ENCODE data around the gene NLRP6. TPM values are rescaled to one million over a fixed set of nuclear protein-coding genes. Genes with fewer than 3 reads are reported as not detected.

The NLRP6 gene
- polyA plus RNA-seq, 2 of the 4 experiments (the other 2 are of a cell fraction): 0.03 TPM; not detected in 1

DNA sequence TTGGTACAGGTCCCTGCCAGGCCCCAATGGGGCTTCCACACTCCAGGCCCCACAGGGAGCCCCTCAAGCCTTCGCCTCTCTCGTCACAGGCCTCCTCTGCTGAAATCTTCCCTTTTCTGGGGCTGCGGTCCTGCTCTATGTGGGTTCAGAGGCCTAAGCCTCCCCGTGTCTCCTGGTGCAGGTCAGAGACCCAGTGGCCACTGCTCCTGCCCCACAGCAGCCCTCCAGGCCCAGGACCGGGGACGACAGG lies 48.3 kb downstream of the NLRP6 start:
- peak overlapping the region in 1 of 2 experiments; percentile 57; a peak in 2 of 6 replicates for H3K27ac ChIP-seq
- H3K4me2 ChIP-seq: no peak overlapping the region
- peak; percentile 40 to 44; a peak in 4 of 6 replicates for ATAC-seq
- CTCF ChIA-PET: interaction anchor here (1.0 to 1.6 kb wide), 3 partner anchors 10 to 20 kb away, joined by 4 to 5 read pairs (median 4); no protein-coding TSS in a partner anchor
- H3K4me3 ChIP-seq: no peak overlapping the region
- FAIRE-seq: no peak
- POLR2A ChIA-PET: no interaction called here
- TF ChIP-seq RAD21 (conservative IDR thresholded peaks at IDR 0.05 in 1 of 2, IDR thresholded peaks at IDR 0.05 in 1 of 2): no peak
- TF ChIP-seq ESRRA (IDR thresholded peaks at IDR 0.05; ENCODE audit: borderline replicate concordance, low read length): no peak
- TF ChIP-seq, protein P1, sequence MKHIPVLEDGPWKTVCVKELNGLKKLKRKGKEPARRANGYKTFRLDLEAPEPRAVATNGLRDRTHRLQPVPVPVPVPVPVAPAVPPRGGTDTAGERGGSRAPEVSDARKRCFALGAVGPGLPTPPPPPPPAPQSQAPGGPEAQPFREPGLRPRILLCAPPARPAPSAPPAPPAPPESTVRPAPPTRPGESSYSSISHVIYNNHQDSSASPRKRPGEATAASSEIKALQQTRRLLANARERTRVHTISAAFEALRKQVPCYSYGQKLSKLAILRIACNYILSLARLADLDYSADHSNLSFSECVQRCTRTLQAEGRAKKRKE (CRISPR knock-in tag; IDR thresholded peaks at IDR 0.05; ENCODE audit: low read depth): no peak
- no peak for TF ChIP-seq CBX8 (IDR thresholded peaks at IDR 0.05)
- no peak for TF ChIP-seq RARB (CRISPR knock-in tag; IDR thresholded peaks at IDR 0.05)
- TF ChIP-seq, protein P2, sequence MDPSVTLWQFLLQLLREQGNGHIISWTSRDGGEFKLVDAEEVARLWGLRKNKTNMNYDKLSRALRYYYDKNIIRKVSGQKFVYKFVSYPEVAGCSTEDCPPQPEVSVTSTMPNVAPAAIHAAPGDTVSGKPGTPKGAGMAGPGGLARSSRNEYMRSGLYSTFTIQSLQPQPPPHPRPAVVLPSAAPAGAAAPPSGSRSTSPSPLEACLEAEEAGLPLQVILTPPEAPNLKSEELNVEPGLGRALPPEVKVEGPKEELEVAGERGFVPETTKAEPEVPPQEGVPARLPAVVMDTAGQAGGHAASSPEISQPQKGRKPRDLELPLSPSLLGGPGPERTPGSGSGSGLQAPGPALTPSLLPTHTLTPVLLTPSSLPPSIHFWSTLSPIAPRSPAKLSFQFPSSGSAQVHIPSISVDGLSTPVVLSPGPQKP (IDR thresholded peaks at IDR 0.05; ENCODE audit: low read depth, low read length): no peak
- no peak for TF ChIP-seq KDM5A (IDR thresholded peaks at IDR 0.05)
- TF ChIP-seq HOXA7 (CRISPR knock-in tag; IDR thresholded peaks at IDR 0.05): no peak
- no peak for TF ChIP-seq SMC3 (IDR thresholded peaks at IDR 0.05)
- TF ChIP-seq FOSL2 (IDR thresholded peaks at IDR 0.05): no peak
- TF ChIP-seq FOSL2 (CRISPR knock-in tag; IDR thresholded peaks at IDR 0.05): no peak
- no peak for TF ChIP-seq PHF8 (IDR thresholded peaks at IDR 0.05; ENCODE audit: borderline replicate concordance, low read depth)
- TF ChIP-seq ZFP36 (IDR thresholded peaks at IDR 0.05; ENCODE audit: borderline replicate concordance, partially characterized antibody): no peak
- TF ChIP-seq ZNF302 (CRISPR knock-in tag; IDR thresholded peaks at IDR 0.05): no peak
- TF ChIP-seq, protein P3, sequence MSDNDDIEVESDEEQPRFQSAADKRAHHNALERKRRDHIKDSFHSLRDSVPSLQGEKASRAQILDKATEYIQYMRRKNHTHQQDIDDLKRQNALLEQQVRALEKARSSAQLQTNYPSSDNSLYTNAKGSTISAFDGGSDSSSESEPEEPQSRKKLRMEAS (IDR thresholded peaks at IDR 0.05): no peak
- WGBS (ENCODE audit: missing lambda C conversion rate): 61% methylated on average over 4 of the region's 6 CpGs
- no peaks in the 10 kb centered on the region for H3K9me3 ChIP-seq
- DNase-seq (ENCODE audit: low read depth in 1 of 2, low spot score in 1 of 2): no peak
- peaks cover 9% of the 10 kb centered on the region; the same call in 1 of the 3 replicates for H3K4me1 ChIP-seq

DNA sequence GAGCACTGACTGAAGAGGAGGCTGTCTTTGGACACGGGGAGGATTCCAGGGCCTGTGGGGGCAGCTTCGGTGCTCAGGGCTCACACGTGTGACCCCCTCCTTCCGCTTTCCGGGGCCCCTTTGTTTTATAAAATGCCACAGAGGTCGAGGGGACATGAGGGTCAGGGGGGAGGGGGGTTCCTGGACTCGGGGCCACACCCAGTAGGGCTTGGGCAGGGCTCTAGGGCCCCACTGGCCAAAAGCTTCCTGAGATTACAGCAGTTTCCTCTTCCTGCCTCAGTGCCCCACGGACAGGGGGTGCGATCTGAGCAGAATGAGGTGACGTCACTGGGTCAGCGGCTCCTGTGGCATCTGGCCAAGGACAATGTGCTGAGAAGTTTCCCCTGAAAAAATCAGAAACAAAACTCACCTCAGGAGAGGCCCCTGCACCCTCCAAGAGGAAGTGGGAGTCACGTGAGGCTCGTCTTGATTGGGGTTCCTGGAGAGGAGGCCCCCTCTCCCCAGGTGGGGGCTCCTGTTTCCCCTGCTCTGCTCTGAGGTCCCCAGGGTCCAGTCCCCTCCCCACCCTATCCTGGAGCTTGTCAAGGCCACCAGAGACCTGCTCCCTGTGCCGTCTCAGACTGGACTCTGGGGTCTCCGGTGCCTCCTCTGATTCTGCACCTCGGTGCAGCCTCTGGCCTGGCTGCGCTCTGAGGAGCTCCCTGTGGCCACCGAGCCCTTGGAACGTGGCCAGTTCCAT lies 48.8 kb downstream of the NLRP6 start:
- DNase-seq (ENCODE audit: low read depth in 1 of 2, low spot score in 1 of 2): no peak
- ATAC-seq: peak in 1 of 2 experiments; percentile 13; a peak in 1 of 6 replicates
- no peak for FAIRE-seq
- Histone ChIP-seq H3K9me3 (no peaks in the 10 kb centered on the region), H3K4me3 (no peak overlapping the region), H3K4me1 (peaks cover 9% of the 10 kb centered on the region; the same call in 1 of the 3 replicates), H3K4me2 (0 out of 3 replicates have a peak overlapping the region, but pooled peaks have one; percentile 22), H3K27ac (peak overlapping the region in 1 of 2 experiments; percentile 57; a peak in 3 of 6 replicates)
- CTCF ChIA-PET: interaction anchor here (1.0 to 1.6 kb wide), 4 partner anchors 10 to 22 kb away, joined by 3 to 5 read pairs (median 4); no protein-coding TSS in a partner anchor
- TF ChIP-seq JUN (IDR thresholded peaks at IDR 0.05) (no peak), MAFK (IDR thresholded peaks at IDR 0.05; ENCODE audit: partially characterized antibody) (no peak), EHMT2 (IDR thresholded peaks at IDR 0.05; ENCODE audit: low read depth) (no peak), GATA3 (IDR thresholded peaks at IDR 0.05; ENCODE audit: borderline replicate concordance) (no peak), NFE2L2 (conservative IDR thresholded peaks at IDR 0.05; ENCODE audit: low read length) (no peak)
- TF ChIP-seq, protein P1 (CRISPR knock-in tag; IDR thresholded peaks at IDR 0.05; ENCODE audit: low read depth): no peak
- TF ChIP-seq, protein P4, sequence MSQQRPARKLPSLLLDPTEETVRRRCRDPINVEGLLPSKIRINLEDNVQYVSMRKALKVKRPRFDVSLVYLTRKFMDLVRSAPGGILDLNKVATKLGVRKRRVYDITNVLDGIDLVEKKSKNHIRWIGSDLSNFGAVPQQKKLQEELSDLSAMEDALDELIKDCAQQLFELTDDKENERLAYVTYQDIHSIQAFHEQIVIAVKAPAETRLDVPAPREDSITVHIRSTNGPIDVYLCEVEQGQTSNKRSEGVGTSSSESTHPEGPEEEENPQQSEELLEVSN (IDR thresholded peaks at IDR 0.05; ENCODE audit: borderline replicate concordance, low read depth): no peak
- TF ChIP-seq, protein P3 (IDR thresholded peaks at IDR 0.05): no peak
- 56% methylated on average over 17 of the region's 19 CpGs for WGBS (ENCODE audit: missing lambda C conversion rate)
- POLR2A ChIA-PET: no interaction called here

Measured in A549 (cell line).